LoVo (cell line): ENCODE data around the gene MRTFB.
A peak's percentile ranks its signal among the peaks of the same experiment; 100 is the strongest.

ENCODE experiments used
- DNase-seq: peaks from one replicate; pipeline ENCODE4 v3.0.0-alpha.2; 2016; ENCODE audit warnings: low spot score

MRTFB gene

GRCh38 chr16:14062261-14062660 lies 8.9 kb upstream of the MRTFB start:
- DNase-seq: no peak

- DNase-seq: no peak
Measured at GRCh38 chr16:14063618-14064581, 7.2 kb upstream of the MRTFB start.

GRCh38 chr16:14069818-14070217 lies 1.3 kb upstream of the MRTFB start:
- DNase-seq: no peak

- no peak for DNase-seq
Measured at GRCh38 chr16:14070555-14070876, 603 bp upstream of the MRTFB start.

GRCh38 chr16:14071576-14072271 lies 605 bp downstream of the MRTFB start:
- DNase-seq: no peak

- DNase-seq: no peak
Measured at GRCh38 chr16:14072360-14072759, 1.2 kb downstream of the MRTFB start.

GRCh38 chr16:14074544-14074943 lies 3.4 kb downstream of the MRTFB start:
- no peak for DNase-seq

GRCh38 chr16:14077918-14078317 lies 6.8 kb downstream of the MRTFB start:
- no peak for DNase-seq

- no peak for DNase-seq
Measured at GRCh38 chr16:14086477-14086876, 15.4 kb downstream of the MRTFB start.

GRCh38 chr16:14087181-14087580 lies 16.1 kb downstream of the MRTFB start:
- DNase-seq: no peak

- no peak for DNase-seq
Measured at GRCh38 chr16:14087590-14088154, 16.6 kb downstream of the MRTFB start.

GRCh38 chr16:14088155-14088753 lies 17.1 kb downstream of the MRTFB start:
- no peak for DNase-seq

- no peak for DNase-seq
Measured at GRCh38 chr16:14089283-14089823, 18.2 kb downstream of the MRTFB start.

- no peak for DNase-seq
Measured at GRCh38 chr16:14092561-14092960, 21.4 kb downstream of the MRTFB start.

- DNase-seq: no peak
Measured at GRCh38 chr16:14095883-14096551, 24.9 kb downstream of the MRTFB start.

- peak; percentile 78 for DNase-seq
Measured at GRCh38 chr16:14097182-14097959, 26.3 kb downstream of the MRTFB start.

GRCh38 chr16:14098081-14098480 lies 27.0 kb downstream of the MRTFB start:
- DNase-seq: no peak

- DNase-seq: no peak
Measured at GRCh38 chr16:14100825-14101224, 29.7 kb downstream of the MRTFB start.

GRCh38 chr16:14101415-14101814 lies 30.3 kb downstream of the MRTFB start:
- DNase-seq: no peak

- no peak for DNase-seq
Measured at GRCh38 chr16:14102925-14103720, 32.0 kb downstream of the MRTFB start.
